GM21515 (cell line): ENCODE measurements around the gene CMTM6.
"Not testable (repeated sequence)": the region's sequence is repeated elsewhere in the genome, so short reads cannot be mapped to it uniquely, and the experiment has no call there.

Experiments used
- ATAC-seq: cut with Tn5 transposase; IDR thresholded peaks from one replicate; pipeline ENCODE4 v1.9.1; 2021; ENCODE audit not compliant: unreplicated experiment

Gene CMTM6, protein sequence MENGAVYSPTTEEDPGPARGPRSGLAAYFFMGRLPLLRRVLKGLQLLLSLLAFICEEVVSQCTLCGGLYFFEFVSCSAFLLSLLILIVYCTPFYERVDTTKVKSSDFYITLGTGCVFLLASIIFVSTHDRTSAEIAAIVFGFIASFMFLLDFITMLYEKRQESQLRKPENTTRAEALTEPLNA

DNA sequence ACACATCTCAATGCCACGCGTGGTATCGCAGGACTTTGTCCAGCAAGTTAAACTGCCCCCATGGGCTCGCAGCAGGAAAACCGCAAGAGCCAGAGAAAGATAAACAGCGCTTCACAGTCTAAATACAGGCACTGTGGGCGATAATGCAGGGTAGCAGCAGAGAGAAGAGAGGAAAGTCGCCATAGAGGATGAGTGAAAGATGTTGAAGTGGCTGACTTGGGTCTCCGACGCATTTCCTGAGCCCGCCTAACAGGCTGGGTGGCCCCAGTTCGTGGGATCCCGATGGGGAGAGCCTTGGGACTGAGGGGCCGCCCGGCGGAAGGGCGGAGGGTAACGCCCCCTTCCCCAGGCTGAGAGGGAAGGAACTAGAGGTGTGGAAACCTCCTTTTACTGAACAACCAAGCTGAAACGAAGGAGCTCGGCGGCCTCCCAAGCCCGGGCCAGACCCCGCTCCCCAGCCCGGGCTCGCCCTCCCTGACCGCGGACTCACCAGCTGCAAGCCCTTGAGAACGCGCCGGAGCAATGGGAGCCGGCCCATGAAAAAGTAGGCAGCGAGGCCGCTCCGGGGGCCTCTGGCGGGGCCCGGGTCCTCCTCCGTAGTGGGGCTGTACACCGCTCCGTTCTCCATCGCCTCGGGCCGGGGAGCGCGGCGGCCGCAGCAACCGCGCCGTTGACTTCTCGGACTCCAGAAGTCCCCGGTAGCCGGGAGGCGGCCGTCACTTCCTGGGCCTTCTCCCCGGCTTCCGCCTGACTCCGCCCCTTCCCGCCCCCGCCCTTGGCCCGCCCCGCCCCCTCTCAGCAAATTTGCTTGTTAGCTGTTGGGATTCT, at the start of gene CMTM6:
Gene CMTM6, minus strand, starts transcription at position 735 of the 828 bp plus-strand sequence. Its CDS starts 107 bp downstream, at position 628.
- peak; percentile 76 for ATAC-seq

DNA sequence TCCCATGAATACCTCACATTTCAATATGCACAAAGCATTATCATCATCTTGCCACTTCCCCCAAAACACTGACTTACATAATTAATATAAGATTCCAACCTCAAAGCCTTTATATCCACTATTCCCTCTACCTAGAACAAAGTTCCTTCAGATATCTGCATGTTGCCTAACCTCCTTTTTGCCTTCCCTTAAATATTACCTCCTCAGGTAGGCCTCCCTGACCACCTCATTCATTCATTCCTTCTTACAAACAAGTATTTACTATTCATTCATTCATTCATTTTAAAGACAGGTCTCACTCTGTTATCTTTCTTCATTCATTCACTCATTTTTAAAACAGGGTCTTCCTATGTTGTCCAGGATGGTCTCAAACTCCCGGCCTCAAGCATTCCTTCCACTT, 49.4 kb upstream of the CMTM6 start:
- no peak for ATAC-seq

DNA sequence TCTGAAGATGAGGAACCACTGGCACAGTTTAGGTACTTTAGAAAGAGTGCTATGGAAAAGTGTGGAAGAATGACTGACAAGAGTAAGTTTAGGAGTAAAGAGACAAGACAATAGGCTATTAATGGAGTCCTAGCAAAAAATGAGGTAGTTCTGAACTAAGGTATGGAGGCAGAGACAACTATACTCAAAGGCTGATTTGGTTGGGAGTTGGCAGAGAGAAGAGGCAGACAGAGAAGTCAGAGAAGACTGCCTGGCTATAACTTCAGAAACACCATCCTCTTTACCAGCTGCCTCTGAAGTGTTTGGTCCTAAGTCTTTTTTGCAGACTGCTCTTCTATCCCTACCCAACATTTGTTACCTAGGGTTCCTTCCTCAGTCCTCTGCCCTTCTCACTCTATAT, 48.8 kb upstream of the CMTM6 start:
- no peak for ATAC-seq

DNA sequence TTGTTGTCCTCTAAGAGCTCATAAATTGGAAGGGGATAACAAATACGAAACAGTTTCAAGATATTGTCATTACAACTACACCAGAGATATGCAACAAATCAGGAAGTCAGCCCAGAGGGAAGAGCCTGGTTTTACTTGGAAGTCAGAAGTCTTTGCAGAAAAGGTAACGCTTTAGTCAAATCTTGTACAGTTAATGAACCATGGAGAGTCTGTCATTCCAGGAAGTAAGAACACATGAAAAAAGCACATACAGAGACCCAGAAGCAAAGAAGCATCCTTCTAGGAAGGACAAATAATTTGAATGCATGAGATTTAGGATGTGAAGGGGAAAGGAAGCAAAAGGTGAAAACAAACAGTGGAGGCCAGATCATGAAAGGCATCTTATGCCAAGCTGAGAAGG, 48.4 kb upstream of the CMTM6 start:
- ATAC-seq, result no peak

DNA sequence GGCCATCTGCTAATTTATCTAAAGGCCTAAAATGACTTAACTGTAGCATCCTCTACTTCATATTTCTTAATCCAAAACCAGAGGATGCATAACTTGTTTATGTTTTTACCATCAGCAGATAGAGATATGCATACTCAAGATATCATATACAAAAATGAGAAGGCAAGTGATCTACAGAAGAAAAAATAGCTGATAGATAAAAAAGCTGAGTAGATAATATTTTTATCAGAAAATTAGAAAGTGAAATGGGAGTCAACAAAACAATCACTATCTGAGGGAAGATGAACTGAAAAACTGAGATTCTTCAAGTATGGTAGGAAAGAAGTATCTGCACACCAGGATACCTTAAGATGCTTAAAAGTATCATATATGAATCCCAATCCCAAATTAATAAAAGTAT, 42.7 kb upstream of the CMTM6 start:
- ATAC-seq, result no peak

- no peak for ATAC-seq
Observed at GRCh38 chr3:32544894-32545293, 42.2 kb upstream of the CMTM6 start.

- no peak for ATAC-seq
Observed at GRCh38 chr3:32542807-32543206, 40.2 kb upstream of the CMTM6 start.

GRCh38 chr3:32540899-32541298, 38.2 kb upstream of the CMTM6 start:
- ATAC-seq, result no peak

GRCh38 chr3:32532434-32532833, 29.8 kb upstream of the CMTM6 start:
- no peak for ATAC-seq

- ATAC-seq, result no peak
Observed at GRCh38 chr3:32531010-32531647, 28.5 kb upstream of the CMTM6 start.

DNA sequence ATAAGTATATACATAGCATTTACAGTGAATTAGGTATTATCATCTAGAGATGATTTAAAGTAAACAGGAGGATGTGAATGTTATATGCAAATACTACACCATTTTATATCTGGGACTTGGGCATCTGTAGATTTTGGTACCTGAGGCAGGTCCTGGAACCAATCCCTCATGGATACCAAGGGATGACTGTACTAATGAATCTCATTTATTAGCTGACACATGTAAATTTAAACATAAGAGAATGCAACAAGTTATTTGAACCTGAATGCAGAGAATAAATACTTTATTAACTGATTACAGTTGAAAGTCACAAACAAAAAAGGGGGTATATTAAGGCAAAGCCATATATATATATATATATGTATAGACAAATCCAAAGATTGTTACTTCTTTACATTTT, 23.1 kb upstream of the CMTM6 start:
- no peak for ATAC-seq

GRCh38 chr3:32522682-32523081, 20.0 kb upstream of the CMTM6 start:
- ATAC-seq, result no peak

- ATAC-seq, result not testable (repeated sequence)
Observed at GRCh38 chr3:32518921-32519320, 16.3 kb upstream of the CMTM6 start.

GRCh38 chr3:32516751-32517150, 14.1 kb upstream of the CMTM6 start:
- peak; percentile 31 for ATAC-seq

DNA sequence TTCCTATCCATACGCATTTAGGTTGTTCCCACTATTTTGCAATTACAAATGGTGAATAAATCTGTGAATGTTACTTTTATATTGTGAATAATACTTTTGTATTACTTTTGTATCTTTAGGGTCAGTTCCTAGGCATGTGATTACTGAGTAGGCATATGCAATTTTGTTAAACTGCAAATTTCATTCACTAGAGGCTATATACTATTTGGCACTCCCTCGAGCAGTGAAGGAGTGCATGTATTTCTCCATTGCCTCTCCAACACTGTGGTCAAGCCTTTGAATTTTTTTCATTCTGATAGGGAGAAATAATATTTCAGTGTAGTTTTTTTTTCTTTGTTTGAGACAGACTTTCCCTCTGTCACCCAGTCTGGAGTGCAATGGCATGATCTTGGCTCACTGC, 8.4 kb upstream of the CMTM6 start:
- no peak for ATAC-seq

DNA sequence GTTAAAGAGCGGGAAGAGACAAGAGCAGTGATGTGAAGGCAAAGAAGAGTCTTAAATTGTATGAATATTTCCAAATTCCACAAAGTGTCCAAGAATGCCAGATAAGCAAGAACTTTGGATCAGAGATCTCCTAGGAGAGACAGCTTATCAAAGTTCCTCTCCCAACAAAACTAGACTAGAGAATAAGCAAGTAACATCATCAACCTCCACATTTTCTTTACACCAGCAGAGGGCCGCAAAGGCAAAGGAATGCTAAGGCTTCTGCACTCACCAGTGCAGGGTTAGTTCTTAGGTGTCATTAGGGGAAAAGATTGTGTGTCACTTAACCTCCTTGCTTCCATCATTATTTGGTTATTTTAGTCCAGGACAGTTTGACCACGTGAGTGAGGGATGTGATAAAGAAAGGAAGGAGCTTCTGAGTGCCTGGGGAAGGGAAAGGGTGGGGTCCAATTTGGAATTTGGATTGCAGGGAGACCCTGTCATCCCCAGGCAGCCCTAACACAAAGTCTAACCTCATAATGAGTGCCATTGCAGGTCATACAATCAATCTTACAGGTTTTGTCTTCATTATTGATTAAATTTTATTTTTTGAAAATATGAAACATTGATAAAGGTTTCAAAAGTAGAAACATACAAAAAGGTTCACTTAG, 7.5 kb upstream of the CMTM6 start:
- ATAC-seq, result peak; percentile 84

GRCh38 chr3:32508711-32509110, 6.1 kb upstream of the CMTM6 start:
- ATAC-seq, result no peak

GRCh38 chr3:32506466-32506865, 3.8 kb upstream of the CMTM6 start:
- no peak for ATAC-seq

DNA sequence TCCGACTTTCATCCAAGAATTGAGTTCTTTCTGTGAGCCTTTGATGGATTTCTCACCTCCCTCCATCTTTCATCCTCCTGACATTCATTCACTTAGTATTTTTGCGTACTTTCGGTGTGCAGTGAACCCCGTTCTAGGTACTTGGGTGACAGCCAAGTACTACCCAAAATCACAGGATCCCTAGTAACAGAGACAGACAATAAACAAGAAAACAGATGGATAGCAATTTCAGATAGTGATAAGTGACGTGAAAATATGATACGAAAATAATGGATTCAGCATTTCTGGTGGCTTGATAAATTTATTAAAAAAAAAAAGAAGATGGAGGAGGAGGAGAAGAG, 264 bp upstream of the CMTM6 start:
- peak; percentile 18 for ATAC-seq

DNA sequence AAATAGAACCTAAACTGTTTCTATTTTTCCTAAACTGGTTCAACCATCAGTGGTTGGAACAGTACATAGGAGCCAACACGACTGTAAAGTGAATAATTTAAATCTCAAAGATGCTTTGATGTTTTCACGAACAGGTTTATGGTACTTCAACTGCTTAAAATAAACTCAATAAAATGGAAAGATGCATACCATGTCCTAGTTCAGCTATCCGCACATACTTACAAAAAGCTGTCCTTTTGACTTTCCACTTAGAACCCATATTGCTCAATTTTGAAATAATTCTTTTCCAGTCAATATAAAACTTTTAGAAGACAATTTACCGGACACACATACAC, 902 bp downstream of the CMTM6 start:
- peak; percentile 1 for ATAC-seq

DNA sequence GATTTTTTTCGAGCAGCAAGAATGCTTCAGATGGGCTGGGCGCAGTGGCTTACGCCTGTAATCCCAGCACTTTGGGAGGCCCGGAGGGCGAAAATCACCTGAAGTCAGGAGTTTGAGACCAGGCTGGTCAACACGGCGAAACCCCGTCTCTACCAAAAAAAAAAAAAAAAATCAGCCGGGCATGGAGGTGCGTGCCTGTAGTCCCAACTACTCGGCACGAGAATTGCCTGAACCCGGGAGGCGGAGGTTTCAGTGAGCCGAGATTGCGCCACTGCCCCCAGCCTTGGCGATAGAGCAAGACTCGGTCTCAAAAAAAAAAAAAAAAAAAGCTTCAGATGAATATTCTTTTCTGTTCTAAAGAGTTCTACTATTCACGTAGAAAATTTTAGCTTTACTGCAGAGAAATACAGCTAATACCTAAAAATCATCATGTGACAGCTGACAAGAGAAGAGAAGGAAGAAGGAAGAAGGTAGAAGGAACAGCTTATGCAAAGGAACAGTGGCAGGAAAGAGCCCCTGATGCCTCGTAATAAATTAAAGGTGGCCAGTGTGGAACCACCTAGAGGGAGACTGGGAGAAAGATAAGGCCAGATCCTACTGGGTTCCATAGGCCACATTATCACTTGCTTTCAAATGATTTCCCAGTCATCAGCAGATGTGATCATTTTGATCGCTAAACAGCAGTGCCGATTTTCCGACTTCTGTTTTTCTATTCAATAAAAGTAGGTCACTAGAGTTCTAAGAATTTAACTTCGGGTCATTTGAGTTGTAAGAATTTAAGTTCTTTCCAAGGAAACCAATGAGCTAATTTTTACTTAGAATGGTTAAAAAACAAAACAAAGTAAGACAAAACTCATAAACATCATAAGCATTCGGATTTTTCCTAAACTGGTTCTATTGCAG, 1.5 kb downstream of the CMTM6 start:
- no peak for ATAC-seq
